T-helper 9 cell (primary cell): ENCODE results near the gene DUOXA2.
"Not testable (repeated sequence)": the region's sequence is repeated elsewhere in the genome, so short reads cannot be mapped to it uniquely, and the experiment has no call there.

Experiments
- DNase-seq: peaks from one replicate; pipeline ENCODE4 v3.0.0-alpha.2; 2020

DUOXA2 gene

DNA sequence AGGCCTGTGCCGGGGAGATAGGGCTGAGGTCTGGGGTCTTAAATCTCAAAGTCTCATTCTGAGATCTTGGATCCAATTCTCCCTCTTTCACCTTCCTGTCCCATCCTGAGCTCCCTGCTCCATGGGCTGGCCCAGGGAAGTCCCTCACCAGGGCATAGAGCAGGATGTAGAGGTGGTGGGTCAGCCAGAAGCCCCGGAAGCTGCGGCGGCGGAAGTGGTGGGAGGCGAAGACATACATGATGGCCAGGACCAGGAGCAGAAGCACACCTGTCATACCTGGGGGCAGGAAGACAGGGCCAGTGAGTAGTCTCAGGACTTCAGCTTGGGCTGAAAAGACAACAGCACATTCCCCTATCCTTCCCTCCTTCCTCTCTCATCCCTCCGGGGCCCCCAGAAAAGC lies 16.7 kb upstream of the DUOXA2 start:
- no peak for DNase-seq

DNA sequence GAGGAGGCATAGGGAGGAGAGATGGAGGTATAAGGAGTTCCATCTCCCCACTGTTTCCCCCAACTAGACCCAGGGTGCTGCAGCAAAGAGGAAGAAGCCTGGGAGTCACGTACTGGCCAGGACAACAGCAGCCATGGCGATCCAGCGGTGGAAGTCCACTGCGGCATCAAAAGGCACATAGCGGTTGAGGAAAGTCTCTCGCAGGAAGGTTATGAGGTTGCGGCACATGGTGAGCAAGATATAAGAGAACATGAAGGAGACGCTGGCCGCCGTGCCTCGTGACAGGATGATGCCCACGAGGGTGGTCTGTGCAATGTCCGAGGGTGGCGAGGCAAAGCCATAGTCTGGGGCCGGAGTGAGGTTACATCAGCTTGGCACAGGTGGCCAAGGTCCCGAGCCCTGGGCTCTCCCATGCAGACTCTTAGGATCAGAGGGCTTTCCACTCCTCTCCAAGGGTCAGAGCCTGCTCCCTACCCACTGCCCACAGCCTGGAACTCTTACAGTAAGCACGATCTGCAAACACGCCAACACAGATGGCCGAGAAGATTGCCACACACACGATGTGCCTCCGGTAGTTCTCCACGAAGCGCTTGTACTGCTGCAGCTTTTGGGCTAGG lies 14.5 kb upstream of the DUOXA2 start:
- no peak for DNase-seq

DNA sequence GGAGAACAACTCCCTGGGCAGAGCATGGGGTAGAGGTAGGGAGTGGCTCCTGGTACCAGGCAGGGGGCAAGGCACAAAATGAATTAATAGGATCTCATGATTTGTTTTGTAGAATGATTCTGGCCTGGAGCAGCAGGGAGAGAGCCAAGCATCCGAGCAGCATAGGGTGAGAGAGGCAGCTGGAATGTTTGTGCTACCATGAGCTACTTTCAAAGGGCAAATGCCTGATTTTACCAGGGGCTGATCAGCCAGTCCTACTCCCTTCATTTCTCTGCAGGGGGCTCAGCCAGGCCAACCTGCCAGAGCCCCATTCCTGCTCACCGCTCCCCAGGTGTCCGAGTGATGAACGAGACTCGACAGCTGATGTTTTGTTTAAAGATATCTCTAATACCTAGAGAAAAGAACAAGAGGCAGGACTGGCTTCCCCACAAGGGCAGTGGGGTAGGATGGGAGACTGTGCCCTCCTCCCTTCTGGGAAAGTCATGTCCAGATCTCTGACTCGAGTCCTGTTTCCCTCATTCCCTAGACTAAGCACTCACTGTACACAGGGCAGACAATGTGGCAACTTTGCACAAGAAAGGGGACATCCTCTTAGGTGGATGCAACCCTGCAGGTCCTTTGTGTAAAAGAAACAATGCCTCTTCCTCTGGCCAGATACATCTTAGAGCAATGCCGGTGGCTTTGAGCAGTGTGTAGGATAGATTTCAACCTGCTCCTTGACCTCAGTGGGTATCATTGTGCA lies 13.1 kb upstream of the DUOXA2 start:
- DNase-seq: no peak

DNA sequence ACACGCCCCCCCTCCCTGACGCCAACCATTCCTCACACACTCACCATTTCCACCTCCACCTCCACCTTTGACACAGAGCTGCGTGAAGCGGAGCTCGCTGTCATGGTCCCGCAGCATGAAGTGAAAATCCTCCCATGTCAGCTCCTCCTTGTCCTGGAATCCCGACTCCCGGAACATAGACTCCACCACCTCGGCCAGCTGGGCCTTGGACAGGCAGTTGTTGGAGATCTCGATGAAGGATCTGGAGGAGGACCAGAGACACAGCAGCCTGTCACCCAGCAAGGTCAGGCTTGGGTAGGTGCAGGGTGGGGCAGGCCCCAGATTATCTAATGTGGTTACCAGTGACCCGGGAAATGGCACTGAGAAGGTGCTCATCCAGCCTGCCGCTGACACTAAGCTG lies 12.4 kb upstream of the DUOXA2 start:
- DNase-seq: no peak

DNA sequence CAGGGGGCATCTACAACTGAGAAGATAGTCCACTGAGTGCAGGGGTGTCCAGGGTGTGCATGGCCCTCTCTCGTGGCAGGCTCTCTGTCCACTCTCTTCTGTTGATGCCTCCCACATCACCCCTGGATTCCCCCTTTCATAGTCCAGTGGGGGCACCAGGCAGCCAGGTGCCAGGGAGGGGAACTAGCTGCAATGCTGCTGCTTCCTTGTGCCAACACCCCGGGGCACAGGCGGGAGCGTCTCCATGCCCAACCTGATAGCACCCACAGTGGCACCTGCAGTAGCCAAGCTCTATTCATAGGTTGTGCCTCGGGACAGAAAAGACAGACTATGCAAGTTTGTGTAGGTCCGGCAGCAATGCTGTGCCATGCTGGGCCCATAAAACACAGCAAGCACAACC lies 11.9 kb upstream of the DUOXA2 start:
- DNase-seq: no peak

DNA sequence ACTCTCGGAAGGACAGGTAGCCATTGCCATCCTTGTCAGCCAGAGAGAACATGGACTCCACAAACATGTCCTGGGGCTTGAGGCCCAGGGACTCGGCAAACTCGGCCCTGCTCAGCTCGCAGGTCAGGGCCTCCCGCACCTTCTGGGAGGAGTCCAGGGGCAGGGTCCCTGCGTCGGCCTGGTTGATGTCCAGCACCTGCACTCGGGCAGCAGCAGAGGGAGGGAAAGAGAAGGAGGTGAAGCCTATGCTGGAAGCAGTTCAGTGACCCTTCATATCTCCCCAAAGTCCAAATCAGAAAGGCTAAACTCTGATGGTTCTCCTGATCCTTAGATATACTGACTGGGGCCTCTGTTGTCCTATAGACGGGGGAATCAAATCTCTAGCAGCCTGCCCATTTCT lies 10.0 kb upstream of the DUOXA2 start:
- not testable (repeated sequence) for DNase-seq

DNA sequence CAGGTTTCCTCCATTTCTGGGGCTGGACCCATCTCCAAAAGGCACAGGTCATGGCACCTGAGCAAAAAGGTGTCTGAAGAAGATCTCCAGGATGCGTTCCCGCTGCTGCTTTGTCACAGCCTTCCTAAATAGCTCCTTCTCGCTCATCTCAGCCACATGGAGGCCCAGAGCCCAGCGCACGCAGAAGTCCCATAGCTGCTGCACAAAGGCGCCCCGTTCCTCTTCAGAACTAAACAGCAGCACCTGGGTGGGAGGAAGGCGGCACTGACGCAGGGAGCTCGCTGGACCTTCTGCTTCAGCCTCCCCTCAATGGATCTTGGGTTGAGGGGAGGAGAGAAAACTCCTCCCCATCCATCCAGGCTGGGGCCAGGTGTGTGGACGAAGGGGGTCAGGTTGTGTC lies 8.5 kb upstream of the DUOXA2 start:
- DNase-seq: no peak

DNA sequence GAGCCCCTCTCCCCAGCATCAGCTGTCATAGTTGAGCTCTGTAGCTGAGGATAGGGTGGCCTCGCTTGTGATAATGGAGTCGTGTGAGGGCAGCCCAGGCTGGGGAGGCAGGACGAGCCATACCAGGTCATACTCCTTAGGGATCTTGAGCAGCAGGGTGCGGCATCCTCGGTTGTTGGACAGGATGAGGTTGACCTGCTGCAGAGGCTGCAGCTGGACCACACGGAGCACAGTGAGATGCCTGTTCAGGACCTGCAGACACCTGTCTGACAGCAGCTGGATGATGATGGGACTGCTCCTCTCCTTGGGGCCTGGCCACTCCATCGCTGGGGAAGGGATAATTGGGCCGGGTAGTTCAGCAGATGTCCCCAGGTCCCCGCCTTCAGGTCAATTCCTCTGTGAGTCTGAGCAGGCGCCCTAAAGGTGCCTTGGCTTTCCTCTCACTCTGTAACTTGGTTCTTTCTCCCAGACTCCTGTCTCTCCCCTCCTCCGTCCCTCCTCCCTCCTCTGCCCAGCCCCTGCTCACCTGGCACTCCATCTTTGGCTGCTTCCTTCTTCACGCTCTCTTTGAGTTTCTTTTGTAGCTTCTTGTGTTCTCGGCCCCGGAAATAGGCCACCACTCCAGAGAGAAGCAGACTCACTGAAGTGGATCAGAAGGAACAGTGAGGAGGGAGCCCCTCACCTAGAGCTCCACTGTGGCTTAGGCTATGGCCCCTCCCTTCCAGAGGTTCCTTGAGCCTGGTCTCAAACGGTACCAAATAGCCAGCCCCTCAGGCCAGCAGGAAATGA lies 7.9 kb upstream of the DUOXA2 start:
- no peak for DNase-seq

DNA sequence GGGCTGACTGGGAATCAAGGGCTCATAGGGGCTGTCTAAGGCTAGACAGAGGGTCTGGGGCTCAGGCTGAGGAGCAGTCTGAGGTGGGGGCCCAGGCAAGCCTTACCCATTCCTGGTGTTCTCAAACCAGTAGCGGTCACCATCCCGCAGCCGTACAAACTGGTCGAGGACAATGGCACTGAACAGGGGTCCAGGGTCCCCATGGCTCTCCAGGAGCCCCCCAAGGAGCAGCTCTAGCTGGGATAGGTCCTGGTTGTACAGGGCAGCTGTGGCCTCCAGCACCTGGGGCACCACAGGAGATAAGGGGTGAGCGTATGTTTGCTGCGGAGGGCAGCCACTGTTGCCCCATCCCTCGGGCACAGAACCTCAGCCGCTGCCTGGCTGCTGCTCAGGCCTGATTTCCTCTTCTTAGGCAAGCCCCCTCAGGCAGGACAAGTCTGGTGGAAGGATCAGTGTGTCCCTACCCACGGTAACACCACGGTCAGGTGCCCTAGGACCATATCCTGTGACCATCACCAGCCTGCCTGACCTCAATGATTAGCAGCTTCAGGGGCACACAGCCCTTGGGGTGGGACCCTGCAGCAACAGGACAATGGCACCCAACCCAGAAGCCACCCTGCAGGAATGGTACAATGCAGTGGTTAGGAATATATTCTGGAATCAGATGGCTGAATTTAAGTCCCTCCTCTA lies 6.0 kb upstream of the DUOXA2 start:
- no peak for DNase-seq

DNA sequence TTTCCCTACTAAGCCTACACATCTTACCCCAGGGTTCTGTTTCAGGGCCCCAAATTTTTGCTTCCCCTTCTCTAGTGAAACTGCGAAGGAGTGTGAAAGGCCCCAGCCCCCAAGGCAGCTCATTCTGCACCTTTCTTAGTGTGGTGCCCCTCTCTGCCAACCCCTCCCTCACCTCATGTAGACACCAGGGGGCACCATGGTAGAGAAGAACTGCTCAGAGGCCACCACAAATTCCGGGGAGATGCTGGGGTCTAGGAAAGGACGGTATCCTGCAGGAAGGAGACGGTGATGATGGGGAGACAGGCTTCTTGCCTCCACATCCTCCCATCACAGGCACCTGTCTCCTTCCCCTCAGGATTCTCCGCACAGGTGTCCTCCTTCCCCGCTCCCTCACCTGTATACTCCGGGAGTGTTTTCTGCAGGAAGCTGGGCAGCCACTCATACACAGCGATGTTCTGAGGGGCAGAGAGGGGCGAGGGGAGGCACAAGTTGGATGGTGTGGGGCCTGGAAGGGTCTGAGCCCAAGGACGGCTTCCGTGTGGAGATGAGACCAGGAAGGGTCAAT lies 3.8 kb upstream of the DUOXA2 start:
- DNase-seq: no peak

DNA sequence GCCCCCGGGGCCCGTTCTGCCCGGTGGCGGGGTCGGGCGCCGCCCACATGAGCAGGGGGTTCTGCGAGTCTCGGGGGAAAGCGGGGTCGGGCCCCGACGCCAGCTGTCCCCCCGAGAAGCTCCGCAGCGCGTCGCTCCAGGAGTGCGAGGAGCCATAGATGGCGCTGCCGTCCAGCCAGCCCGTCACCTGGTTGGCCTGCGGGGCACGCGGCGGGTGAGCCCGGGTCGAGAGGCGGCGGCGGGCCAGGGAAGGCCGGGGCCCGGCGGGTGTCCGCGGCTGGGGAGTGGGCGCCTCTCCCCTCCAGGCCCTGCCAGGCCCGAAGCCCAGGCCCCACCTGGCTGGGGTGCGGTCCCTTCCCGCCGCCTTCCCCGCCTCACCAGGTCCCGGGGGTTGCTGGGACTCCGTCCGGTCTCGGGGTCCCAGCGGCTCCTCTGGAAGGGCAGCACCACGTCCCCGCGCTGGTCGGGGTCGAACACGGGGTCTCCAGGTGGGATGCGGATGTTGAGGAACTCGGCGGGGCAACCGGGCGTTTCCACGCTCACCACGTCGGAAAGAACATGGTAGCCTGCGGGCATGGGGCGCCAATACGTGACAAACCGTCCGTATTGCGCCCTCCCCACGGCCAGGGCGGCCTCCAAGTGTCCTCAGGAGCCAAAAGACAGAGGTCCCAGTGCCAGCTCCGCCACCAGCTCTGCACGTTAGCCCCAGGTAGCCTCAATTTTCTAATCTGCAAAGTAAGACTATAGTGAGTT lies 2.6 kb upstream of the DUOXA2 start:
- DNase-seq: no peak

DNA sequence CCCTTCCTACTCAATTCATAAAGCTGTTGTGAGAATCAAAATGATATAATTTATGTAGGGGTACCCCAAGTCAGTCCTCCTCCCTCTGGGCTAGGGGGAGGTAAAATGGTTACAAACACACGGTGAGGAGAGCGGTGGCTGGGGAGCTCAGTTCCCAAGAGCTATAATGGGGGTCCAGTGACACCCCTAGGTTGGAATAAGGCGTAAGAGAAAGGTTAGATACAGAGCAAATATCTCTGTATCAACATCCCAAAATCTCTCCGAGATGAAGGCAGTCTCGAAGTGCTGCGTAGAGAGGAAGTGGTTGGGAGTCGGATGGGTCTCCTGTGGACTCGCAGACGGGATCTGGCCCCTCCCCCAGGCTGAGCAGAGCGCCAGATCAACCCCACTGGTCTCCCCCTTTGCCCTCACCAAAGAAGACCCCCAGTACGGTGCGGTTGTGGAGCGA lies 2.0 kb upstream of the DUOXA2 start:
- no peak for DNase-seq

DNA sequence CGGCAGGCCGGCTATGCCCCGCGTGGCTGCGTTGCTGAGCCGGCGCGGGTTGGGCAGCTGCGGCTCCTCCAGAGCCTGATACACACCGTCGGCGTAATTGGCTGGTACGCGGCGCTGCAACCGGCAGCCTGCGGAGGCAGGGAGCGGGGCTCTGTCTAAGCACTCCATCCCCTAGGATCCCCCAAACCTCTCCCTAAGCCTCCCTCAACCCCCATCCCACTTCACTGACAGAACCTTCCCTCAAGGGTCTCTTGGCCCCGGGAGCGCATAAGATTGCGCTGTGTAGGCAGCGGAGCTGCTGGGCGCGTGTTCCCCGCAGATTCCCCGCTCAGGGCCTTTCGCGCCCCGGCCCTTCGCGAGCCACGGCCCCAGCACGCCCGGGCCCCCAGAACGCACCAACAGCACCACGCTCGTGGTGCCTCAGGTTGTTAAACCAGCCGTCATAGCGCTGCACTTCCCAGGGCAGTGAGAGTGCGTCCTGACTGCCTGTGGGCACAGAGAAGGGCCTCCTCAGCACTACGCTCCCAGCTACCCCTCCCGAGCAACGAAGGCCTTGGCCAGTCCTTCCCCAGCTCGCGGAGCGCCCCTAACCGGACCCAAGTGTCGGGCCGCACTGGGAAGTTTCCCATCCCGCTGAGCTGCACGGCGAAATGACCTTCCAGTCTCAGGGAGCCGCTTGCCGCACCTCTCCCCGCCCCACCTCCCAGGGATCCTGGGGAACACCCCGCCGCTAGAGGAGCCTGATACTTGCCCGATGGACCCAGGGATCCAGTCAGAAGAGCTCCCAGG lies 1.3 kb upstream of the DUOXA2 start:
- no peak for DNase-seq

DNA sequence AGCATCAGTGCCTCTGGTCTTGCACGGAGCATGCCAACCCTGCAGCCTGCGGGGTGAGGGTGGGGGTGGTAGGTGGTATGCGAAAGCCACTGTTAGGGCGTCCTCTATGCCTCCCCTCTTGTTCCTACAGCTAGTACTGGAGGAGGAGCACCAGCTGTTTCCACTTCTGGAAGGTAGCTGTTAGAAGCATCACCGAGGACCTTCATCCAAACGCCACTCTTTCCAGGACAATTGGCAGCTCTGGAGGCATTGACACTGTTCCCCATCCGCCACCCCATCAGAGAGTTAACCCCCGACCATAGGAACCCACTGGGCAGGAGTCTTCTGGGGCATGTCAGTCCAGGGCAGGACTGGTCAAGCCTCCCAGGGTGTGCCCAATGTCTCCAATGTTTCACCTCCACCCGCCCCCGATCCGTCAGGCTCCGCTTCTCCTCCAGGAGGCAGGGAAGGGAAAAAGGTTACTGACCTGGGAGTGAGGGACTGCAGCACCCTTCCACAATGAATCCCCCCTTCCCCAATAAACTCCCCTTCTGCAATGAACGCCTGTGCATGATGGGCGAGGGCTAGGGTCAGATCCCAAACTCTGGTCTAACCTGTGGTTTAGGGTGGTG lies 641 bp upstream of the DUOXA2 start:
- no peak for DNase-seq

DNA sequence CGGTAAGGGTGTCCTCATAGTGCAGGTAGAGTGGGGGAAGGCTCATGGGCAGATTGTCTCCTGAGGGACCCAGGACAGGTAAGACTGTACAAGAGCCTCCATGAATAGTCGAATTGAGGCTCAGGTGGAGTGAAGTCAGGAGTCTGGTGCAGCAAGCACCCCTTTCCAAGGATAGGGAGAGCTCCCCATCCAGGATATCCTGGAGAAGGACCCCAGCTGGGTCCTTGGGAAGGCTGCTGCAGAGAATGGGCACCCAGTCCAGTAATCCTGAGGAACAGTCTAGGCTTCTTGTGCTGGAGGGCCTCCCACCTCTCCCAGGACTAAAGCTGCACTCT lies 592 bp downstream of the DUOXA2 start:
- no peak for DNase-seq

DNA sequence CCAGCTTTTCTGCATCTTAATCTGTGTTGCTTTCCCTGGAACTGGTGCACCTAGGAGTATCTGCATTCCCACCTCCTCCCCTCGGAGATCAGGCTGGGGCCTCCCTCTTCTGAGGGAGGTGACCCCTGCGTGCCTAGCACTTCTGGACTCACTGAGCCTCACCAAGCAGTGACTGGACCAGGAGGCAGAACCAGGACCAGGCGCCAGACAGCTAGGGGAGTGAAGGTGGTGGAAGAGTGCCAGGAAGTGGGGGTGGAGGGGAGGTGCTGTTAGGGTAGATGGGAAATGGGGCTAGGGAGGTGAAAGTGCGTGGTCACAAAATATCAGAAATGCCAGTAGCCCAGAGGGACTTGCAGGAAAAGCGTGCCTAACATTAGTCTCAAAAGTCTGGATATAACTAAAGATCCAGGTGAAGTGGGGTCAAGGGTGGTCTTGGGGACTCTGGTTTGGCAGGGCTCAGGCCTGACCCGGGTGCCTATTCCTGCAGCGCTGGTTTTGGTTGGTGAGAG lies 1.2 kb downstream of the DUOXA2 start:
- no peak for DNase-seq

DNA sequence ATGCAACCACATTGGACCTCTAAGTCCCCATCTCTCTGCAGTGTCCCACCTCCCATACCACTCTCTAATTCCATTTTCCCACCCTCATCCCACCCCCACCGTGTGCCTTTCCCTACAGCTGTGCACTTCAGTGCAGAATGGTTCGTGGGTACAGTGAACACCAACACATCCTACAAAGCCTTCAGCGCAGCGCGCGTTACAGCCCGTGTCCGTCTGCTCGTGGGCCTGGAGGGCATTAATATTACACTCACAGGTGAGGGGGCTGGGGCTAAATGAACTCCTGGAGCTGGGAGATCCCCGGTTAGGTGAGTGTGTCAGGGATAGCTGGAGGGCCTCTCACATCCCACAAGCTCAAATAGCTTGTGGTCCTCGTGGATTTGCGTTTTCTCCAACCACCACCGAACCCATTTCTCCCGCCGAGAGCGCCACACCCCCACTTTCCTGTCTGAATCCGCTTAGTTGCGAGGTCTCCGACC lies 1.9 kb downstream of the DUOXA2 start:
- DNase-seq: no peak

DNA sequence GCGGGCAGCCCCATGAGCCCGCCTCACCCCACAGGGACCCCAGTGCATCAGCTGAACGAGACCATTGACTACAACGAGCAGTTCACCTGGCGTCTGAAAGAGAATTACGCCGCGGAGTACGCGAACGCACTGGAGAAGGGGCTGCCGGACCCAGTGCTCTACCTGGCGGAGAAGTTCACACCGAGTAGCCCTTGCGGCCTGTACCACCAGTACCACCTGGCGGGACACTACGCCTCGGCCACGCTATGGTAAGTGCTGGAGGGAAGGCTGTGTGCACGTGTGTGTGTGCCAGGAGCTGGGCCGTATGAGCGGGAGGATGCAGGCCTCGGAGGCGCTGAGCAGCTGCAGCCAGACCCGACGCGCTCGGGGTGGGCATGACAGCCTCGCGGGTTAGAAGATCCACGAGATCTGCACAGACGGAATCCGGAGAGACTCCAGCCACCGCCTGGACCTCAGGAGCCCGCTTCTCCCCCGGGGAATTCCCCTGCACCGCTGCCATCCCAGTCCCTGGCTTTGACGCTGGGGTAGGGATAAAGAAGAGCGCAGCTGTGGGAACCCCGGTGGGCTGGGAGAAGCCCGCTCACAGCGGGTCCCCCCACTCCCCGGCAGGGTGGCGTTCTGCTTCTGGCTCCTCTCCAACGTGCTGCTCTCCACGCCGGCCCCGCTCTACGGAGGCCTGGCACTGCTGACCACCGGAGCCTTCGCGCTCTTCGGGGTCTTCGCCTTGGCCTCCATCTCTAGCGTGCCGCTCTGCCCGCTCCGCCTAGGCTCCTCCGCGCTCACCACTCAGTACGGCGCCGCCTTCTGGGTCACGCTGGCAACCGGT lies 2.6 kb downstream of the DUOXA2 start:
- DNase-seq: no peak

DNA sequence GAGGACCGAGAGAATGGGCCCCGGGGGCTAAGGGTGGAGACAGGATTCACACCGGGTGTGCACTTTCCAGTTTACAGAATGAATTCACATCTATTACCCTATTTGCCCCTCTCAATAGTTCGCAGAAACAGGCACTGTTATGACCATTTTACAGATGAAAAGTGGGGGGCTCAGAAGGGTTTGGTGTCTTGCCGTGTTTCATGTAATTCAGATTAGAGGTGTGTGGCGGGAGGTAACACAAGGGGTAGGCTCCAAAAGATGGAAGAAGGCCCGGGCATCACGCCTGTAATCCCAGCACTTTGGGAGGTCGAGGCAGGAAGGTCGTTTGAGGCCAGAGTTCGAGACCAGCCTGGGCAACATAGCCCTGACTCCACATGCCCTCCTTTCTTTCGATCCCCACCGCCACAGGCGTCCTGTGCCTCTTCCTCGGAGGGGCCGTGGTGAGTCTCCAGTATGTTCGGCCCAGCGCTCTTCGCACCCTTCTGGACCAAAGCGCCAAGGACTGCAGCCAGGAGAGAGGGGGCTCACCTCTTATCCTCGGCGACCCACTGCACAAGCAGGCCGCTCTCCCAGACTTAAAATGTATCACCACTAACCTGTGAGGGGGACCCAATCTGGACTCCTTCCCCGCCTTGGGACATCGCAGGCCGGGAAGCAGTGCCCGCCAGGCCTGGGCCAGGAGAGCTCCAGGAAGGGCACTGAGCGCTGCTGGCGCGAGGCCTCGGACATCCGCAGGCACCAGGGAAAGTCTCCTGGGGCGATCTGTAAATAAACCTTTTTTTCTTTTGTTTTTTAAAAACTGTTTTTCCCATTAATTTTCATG lies 3.4 kb downstream of the DUOXA2 start:
- DNase-seq: no peak
